H1 (cell line): ENCODE results near the gene NRXN3. TPM values are rescaled to one million over a fixed set of nuclear protein-coding genes. Genes with fewer than 3 reads are reported as not detected.

ENCODE experiments used
- CTCF ChIA-PET: fragments of 300-600 bp; sonication (Branson Sonifier 250); formaldehyde crosslinking; loops from one replicate; lab custom pipeline; 2021; ENCODE audit not compliant: partially characterized antibody; lab: Charles Lee
- POLR2A ChIA-PET: fragments of 300-600 bp; sonication (Branson Sonifier 250); formaldehyde crosslinking; loops from one replicate; lab custom pipeline; 2021; ENCODE audit warnings: inconsistent platforms; ENCODE audit not compliant: partially characterized antibody; lab: Charles Lee
- DNase-seq, 2 experiments: peaks; one replicate each; pipeline versions ENCODE4 v3.0.0 to v3.0.0-alpha.2; 2010 to 2022; ENCODE audit warnings: low spot score in 2 of 2, low read depth in 1 of 2, mixed read lengths in 1 of 2
- FAIRE-seq: peaks from 2 replicates; lab custom pipeline; 2011; peaks lifted over from hg19 to GRCh38; lab: Jason Lieb, UNC
- H2AFZ ChIP-seq: 2 replicates; pipeline ENCODE4 v1.8.1; 2012; ENCODE audit warnings: low read length, inconsistent platforms
- H2AK5ac ChIP-seq: 2 replicates; pipeline ENCODE4 v1.6.1; 2013; ENCODE audit warnings: low read depth, low read length
- H2BK120ac ChIP-seq: replicated peaks from 2 replicates; pipeline ENCODE3; 2013; ENCODE audit warnings: low read depth, low read length, inconsistent platforms
- H2BK12ac ChIP-seq: 2 replicates; pipeline ENCODE4 v1.6.1; 2013; ENCODE audit warnings: low read depth, low read length
- H2BK15ac ChIP-seq: 2 replicates; pipeline ENCODE4 v1.6.1; 2013; ENCODE audit warnings: low read length
- H2BK20ac ChIP-seq: 2 replicates; pipeline ENCODE4 v1.6.1; 2013; ENCODE audit warnings: low read length
- H2BK5ac ChIP-seq: 2 replicates; pipeline ENCODE4 v1.6.1; 2013; ENCODE audit warnings: low read depth, low read length
- H3K14ac ChIP-seq: 2 replicates; pipeline ENCODE4 v1.6.1; 2013; ENCODE audit warnings: inconsistent platforms; ENCODE audit not compliant: insufficient read length
- H3K18ac ChIP-seq: 2 replicates; pipeline ENCODE4 v1.6.1; 2013; ENCODE audit warnings: low read length; ENCODE audit errors: extremely low read depth
- H3K23ac ChIP-seq: 2 replicates; pipeline ENCODE4 v1.6.1; 2013; ENCODE audit warnings: inconsistent platforms; ENCODE audit not compliant: insufficient read length
- H3K23me2 ChIP-seq: 2 replicates; pipeline ENCODE4 v1.6.1; 2013; ENCODE audit warnings: low read depth, low read length
- H3K27ac ChIP-seq: 2 replicates; pipeline ENCODE4 v1.6.1; 2011; ENCODE audit warnings: low read depth, low read length, inconsistent platforms
- H3K27me3 ChIP-seq, 4 experiments: replicated peaks in 1 of 4; 1 replicate in 1 of 4; 2 replicates in 3 of 4; pipeline versions ENCODE4 v1.6.1 to v1.8.1; 2011 to 2013; ENCODE audit warnings: low read length in 3 of 4, mild to moderate bottlenecking in 3 of 4, inconsistent platforms in 2 of 4, mixed read lengths in 2 of 4, moderate library complexity in 1 of 4; ENCODE audit not compliant: control insufficient read depth in 3 of 4, insufficient read depth in 3 of 4; ENCODE audit errors: extremely low read depth in 1 of 4
- H3K36me3 ChIP-seq, 4 experiments: 2 replicates each; pipeline versions ENCODE4 v1.6.1 to v1.8.1; 2011 to 2013; ENCODE audit warnings: mild to moderate bottlenecking in 4 of 4, low read length in 3 of 4, moderate library complexity in 2 of 4, control low read depth in 1 of 4, inconsistent platforms in 1 of 4; ENCODE audit not compliant: insufficient read depth in 4 of 4, control insufficient read depth in 2 of 4
- H3K4ac ChIP-seq: replicated peaks from 2 replicates; pipeline ENCODE3; 2013; ENCODE audit warnings: low read length, low read depth, mixed read lengths, inconsistent platforms; ENCODE audit not compliant: insufficient read length
- H3K4me1 ChIP-seq, 4 experiments: replicated peaks in 1 of 4; 1 replicate in 1 of 4; 2 replicates in 3 of 4; pipeline versions ENCODE4 v1.6.1 to v1.8.1; 2011 to 2013; ENCODE audit warnings: low read length in 3 of 4, inconsistent platforms in 2 of 4, mixed read lengths in 1 of 4; ENCODE audit not compliant: insufficient read depth in 4 of 4, control insufficient read depth in 3 of 4
- H3K4me2 ChIP-seq, 2 experiments: 2 replicates each; pipeline versions ENCODE4 v1.6.1 to v1.8.1; 2011 to 2013; ENCODE audit warnings: low read depth in 2 of 2, low read length in 2 of 2, control low read depth in 1 of 2, inconsistent platforms in 1 of 2, mild to moderate bottlenecking in 1 of 2; ENCODE audit not compliant: insufficient read depth in 1 of 2
- H3K4me3 ChIP-seq, 4 experiments: fragments of 200-600, 300-600 bp in 1 of 4; sonication (generic), shearing (Covaris generic), sonication (Bioruptor Twin) in 1 of 4; 2 replicates each; pipeline versions ENCODE4 v1.5.1 to v1.8.1; 2011 to 2016; ENCODE audit warnings: low read length in 4 of 4, low read depth in 3 of 4, control low read depth in 2 of 4, inconsistent platforms in 2 of 4, mild to moderate bottlenecking in 2 of 4, mixed read lengths in 1 of 4, moderate library complexity in 1 of 4; ENCODE audit not compliant: insufficient read depth in 2 of 4; ENCODE audit errors: extremely low read depth in 1 of 4
- H3K56ac ChIP-seq: replicated peaks from 2 replicates; pipeline ENCODE3; 2013; ENCODE audit warnings: low read depth, mild to moderate bottlenecking, mixed read lengths, low read length, inconsistent platforms; ENCODE audit not compliant: insufficient read length
- H3K79me1 ChIP-seq: 2 replicates; pipeline ENCODE4 v1.6.1; 2013; ENCODE audit warnings: low read depth, low read length, control low read depth
- H3K79me2 ChIP-seq, 2 experiments: 2 replicates each; pipeline versions ENCODE4 v1.6.1 to v1.8.1; 2012 to 2013; ENCODE audit warnings: low read length in 2 of 2, mild to moderate bottlenecking in 2 of 2, inconsistent platforms in 1 of 2; ENCODE audit not compliant: insufficient read depth in 2 of 2, control insufficient read depth in 1 of 2
- H3K9ac ChIP-seq, 4 experiments: replicated peaks in 1 of 4; 1 replicate in 1 of 4; 2 replicates in 3 of 4; pipeline versions ENCODE4 v1.6.1 to v1.8.1; 2011 to 2013; ENCODE audit warnings: low read depth in 3 of 4, low read length in 3 of 4, control low read depth in 2 of 4, mild to moderate bottlenecking in 2 of 4, moderate library complexity in 2 of 4, inconsistent platforms in 1 of 4; ENCODE audit errors: extremely low read depth in 1 of 4
- H3K9me3 ChIP-seq, 2 experiments: 2 replicates each; pipeline versions ENCODE4 v1.6.1 to v1.8.1; 2012 to 2013; ENCODE audit warnings: mild to moderate bottlenecking in 2 of 2, moderate library complexity in 2 of 2, control low read depth in 1 of 2, inconsistent platforms in 1 of 2, low read depth in 1 of 2, low read length in 1 of 2, mixed read lengths in 1 of 2; ENCODE audit not compliant: insufficient read depth in 2 of 2
- H4K20me1 ChIP-seq, 2 experiments: replicated peaks in 1 of 2; 2 replicates each; pipeline versions ENCODE3 to v1.8.1; 2011 to 2013; ENCODE audit warnings: inconsistent platforms in 2 of 2, low read length in 2 of 2, mild to moderate bottlenecking in 1 of 2; ENCODE audit not compliant: insufficient read depth in 2 of 2, control insufficient read depth in 1 of 2
- H4K5ac ChIP-seq: 2 replicates; pipeline ENCODE4 v1.6.1; 2013; ENCODE audit warnings: low read length, low read depth, mixed read lengths, inconsistent platforms; ENCODE audit not compliant: insufficient read length
- H4K8ac ChIP-seq: 2 replicates; pipeline ENCODE4 v1.8.0; 2013; ENCODE audit warnings: mild to moderate bottlenecking, moderate library complexity, low read length, inconsistent platforms; ENCODE audit not compliant: insufficient read depth; ENCODE audit errors: extremely low read depth
- H4K91ac ChIP-seq: replicated peaks from 2 replicates; pipeline ENCODE3; 2013; ENCODE audit warnings: low read length, mixed read lengths, inconsistent platforms; ENCODE audit not compliant: insufficient read length
- BRCA1 ChIP-seq: IDR thresholded peaks from 2 replicates; pipeline ENCODE4 v1.6.1; 2012; ENCODE audit warnings: low read depth, low read length, improper control_type of control experiment
- CBX8 ChIP-seq: fragments of 300-800, 300-1000 bp; sonication (generic); IDR thresholded peaks from 2 replicates; pipeline ENCODE4 v1.7.1; 2016; ENCODE audit warnings: low read depth, low read length, borderline replicate concordance
- E2F6 ChIP-seq: IDR thresholded peaks from 2 replicates; pipeline ENCODE4 v1.6.1; 2012; ENCODE audit warnings: inconsistent platforms
- JUN ChIP-seq: IDR thresholded peaks from 2 replicates; pipeline ENCODE4 v1.6.1; 2011; ENCODE audit warnings: low read depth, mild to moderate bottlenecking, improper control_type of control experiment, low read length
- KDM4A ChIP-seq: IDR thresholded peaks from one replicate; pipeline ENCODE4 v1.7.1; 2012; ENCODE audit warnings: low read depth, mild to moderate bottlenecking, moderate library complexity, low read length, inconsistent platforms; ENCODE audit not compliant: severe bottlenecking
- MAFK ChIP-seq: IDR thresholded peaks from 2 replicates; pipeline ENCODE4 v1.6.1; 2012; ENCODE audit warnings: low read depth, mild to moderate bottlenecking, improper control_type of control experiment, low read length
- RAD21 ChIP-seq, 2 experiments: IDR thresholded peaks in 1 of 2; conservative IDR thresholded peaks in 1 of 2; 2 replicates each; pipeline ENCODE4 v1.6.1; 2011; ENCODE audit warnings: low read depth in 2 of 2, low read length in 2 of 2, improper control_type of control experiment in 1 of 2, inconsistent platforms in 1 of 2, mild to moderate bottlenecking in 1 of 2, moderate library complexity in 1 of 2
- SP4 ChIP-seq: IDR thresholded peaks from 2 replicates; pipeline ENCODE4 v1.6.1; 2012; ENCODE audit warnings: low read length, inconsistent platforms
- TAF1 ChIP-seq: IDR thresholded peaks from 2 replicates; pipeline ENCODE4 v1.6.1; 2011; ENCODE audit warnings: mild to moderate bottlenecking, low read depth, low read length
- WGBS, 2 experiments: shearing (Covaris generic) in 1 of 2; methylation state at CpG; one replicate each; pipeline versions ENCODE4 v1.1.6 to v1.1.7; 2013 to 2015; ENCODE audit warnings: low lambda C conversion rate in 2 of 2, mixed read lengths in 2 of 2, inconsistent platforms in 1 of 2, low coverage in 1 of 2, missing lambda C conversion rate in 1 of 2; ENCODE audit not compliant: insufficient replicate concordance in 2 of 2, insufficient coverage in 1 of 2, insufficient read length in 1 of 2; ENCODE audit errors: extremely low coverage in 1 of 2, missing lambda C conversion rate in 1 of 2; 5-methylcytosine and 5-hydroxymethylcytosine counted together
- polyA plus RNA-seq, 7 experiments: library from polyadenylated mRNA; depleted of rRNA in 3 of 7; stranded (reverse) in 5 of 7; unstranded in 2 of 7; fragments of >200 nt in 5 of 7; fragments of 200-250 nt in 2 of 7; gene quantifications; 1 replicate in 5 of 7; 2 replicates in 1 of 7; 4 replicates in 1 of 7; pipeline versions ENCODE4 v1.2.1 to v1.2.3, GENCODE V29; 2011 to 2013; ENCODE audit warnings: missing spikeins in 2 of 7, mixed read lengths in 2 of 7
- total RNA-seq: library from RNA; stranded (reverse); fragmentation: NEBNext Ultra II Directional; extraction: Animal tissue kit (Norgen Biotek cat#: 25700); gene quantifications from 2 replicates; pipeline ENCODE4 v1.2.1, GENCODE V29; 2021

NRXN3 gene
- total and polyA plus RNA-seq, 2 of the 8 experiments (the other 6 are each of a cell fraction or from before 2014, with no cell fraction given): 2.6 to 4.1 TPM

- 87% methylated on average over 6 of the region's 6 CpGs; no CpG with 5 or more reads in 1 of the 2 experiments for WGBS, 2 experiments
Measured at GRCh38 chr14:78450669-78451318, 280.6 kb downstream of the NRXN3 start.

More at GRCh38 chr14:78450669-78451318, 280.6 kb downstream of the NRXN3 start:
- Histone ChIP-seq H2AK5ac (no peak overlapping the region), H4K91ac (no peak overlapping the region), H3K4ac (no peak overlapping the region), H3K9ac (no peak overlapping the region), H3K27me3 (no peaks in the 10 kb centered on the region), H4K5ac (no peak overlapping the region), H3K27ac (no peak overlapping the region), H3K4me2 (no peak overlapping the region), H3K14ac (no peak overlapping the region), H3K79me1 (no peaks in the 10 kb centered on the region), H3K18ac (no peak overlapping the region), H4K8ac (no peak overlapping the region), H3K9me3 (no peaks in the 10 kb centered on the region), H2BK15ac (no peak overlapping the region), H3K56ac (no peak overlapping the region), H2BK120ac (no peak overlapping the region), H3K4me1 (no peaks in the 10 kb centered on the region), H3K36me3 (no peaks in the 10 kb centered on the region), H2BK5ac (no peak overlapping the region), H2BK20ac (no peak overlapping the region), H3K23ac (no peak overlapping the region), H4K20me1 (no peaks in the 10 kb centered on the region), H3K23me2 (no peaks in the 10 kb centered on the region), H3K79me2 (no peaks in the 10 kb centered on the region), H2AFZ (no peak overlapping the region), H3K4me3 (no peak overlapping the region), H2BK12ac (no peak overlapping the region)
- no peak for TF ChIP-seq CBX8
- TF ChIP-seq BRCA1: no peak
- TF ChIP-seq SP4: no peak
- no peak for TF ChIP-seq JUN
- TF ChIP-seq RAD21 (IDR thresholded peaks at IDR 0.05 in 1 of 2, conservative IDR thresholded peaks at IDR 0.05 in 1 of 2; ENCODE audit: low read depth in 2 of 2, low read length in 2 of 2): no peak
- TF ChIP-seq E2F6: no peak
- TF ChIP-seq TAF1: no peak
- no peak for TF ChIP-seq KDM4A
- TF ChIP-seq MAFK: no peak
- DNase-seq (no peak), FAIRE-seq (no peak)
- ChIA-PET CTCF (interaction anchor here (0.8 to 2.8 kb wide), 12 partner anchors 12 to 307 kb away, joined by 3 to 27 read pairs (median 4); no protein-coding TSS in a partner anchor), POLR2A (no interaction called here)
